K562 (cell line): ENCODE results near the gene MRPL11. TPM values are rescaled to one million over a fixed set of nuclear protein-coding genes. Genes with fewer than 3 reads are reported as not detected.

Source experiments
- ATAC-seq: fragments of 200-7000 bp; cut with Tn5 transposase; 3 replicates; pipeline ENCODE4 v1.9.1; 2020; ENCODE audit warnings: moderate library complexity
- BruUV-seq: library from RNA; stranded (reverse); fragments of 400-500 nt; replicated peaks from 2 replicates; lab custom pipeline; 2021; lab: Mats Ljungman, UMichigan
- CTCF ChIA-PET: fragments of 300-600 bp; formaldehyde crosslinking; extraction: SDS; loops from one replicate; lab custom pipeline; 2021; ENCODE audit warnings: low intra/inter-chr PET ratio; lab: Yijun Ruan, JAX
- POLR2A ChIA-PET: fragments of 300-600, 350-650 bp; sonication (Branson Sonifier 250); formaldehyde crosslinking; extraction: SDS; loops from one replicate; lab custom pipeline; 2021; ENCODE audit warnings: antibody characterized with exemption, inconsistent platforms; lab: Yijun Ruan, JAX
- DNase-seq, 4 experiments: peaks; one replicate each; pipeline versions ENCODE4 v3.0.0 to v3.0.0-alpha.2; 2011 to 2018; ENCODE audit warnings: low spot score in 3 of 4, mixed read lengths in 3 of 4; ENCODE audit errors: extremely low read depth in 1 of 4
- FAIRE-seq: peaks from 2 replicates; lab custom pipeline; 2011; peaks lifted over from hg19 to GRCh38; lab: Jason Lieb, UNC
- H2AFZ ChIP-seq: 2 replicates; pipeline ENCODE4 v1.6.0; 2011; ENCODE audit warnings: low read depth, low read length, control low read depth, inconsistent platforms
- H3K27ac ChIP-seq: fragments of 200-600 bp; 3 replicates; pipeline ENCODE4 v1.8.0; 2011; ENCODE audit warnings: low read depth, mild to moderate bottlenecking, control low read depth, inconsistent platforms, low read length, moderate library complexity, mixed read lengths; ENCODE audit errors: extremely low read depth
- H3K27me3 ChIP-seq, 2 experiments: fragments of 300-600 bp in 1 of 2; 2 replicates in 1 of 2; 3 replicates in 1 of 2; pipeline versions ENCODE4 v1.6.0 to v1.8.0; 2011; ENCODE audit warnings: inconsistent platforms in 2 of 2, low read length in 2 of 2, mild to moderate bottlenecking in 1 of 2, mixed read lengths in 1 of 2, moderate library complexity in 1 of 2; ENCODE audit not compliant: control insufficient read depth in 2 of 2, insufficient read depth in 2 of 2
- H3K36me3 ChIP-seq: fragments of 300-600 bp; 3 replicates; pipeline ENCODE4 v1.8.0; 2011; ENCODE audit warnings: mild to moderate bottlenecking, low read length, inconsistent platforms; ENCODE audit not compliant: control insufficient read depth, insufficient read depth
- H3K4me1 ChIP-seq, 2 experiments: fragments of 200-600 bp in 1 of 2; replicated peaks in 1 of 2; 2 replicates in 1 of 2; 3 replicates in 1 of 2; pipeline versions ENCODE4 v1.5.1 to v1.8.0; 2011; ENCODE audit warnings: inconsistent platforms in 2 of 2, low read length in 2 of 2, mild to moderate bottlenecking in 1 of 2, mixed read lengths in 1 of 2, moderate library complexity in 1 of 2; ENCODE audit not compliant: control insufficient read depth in 2 of 2, insufficient read depth in 2 of 2
- H3K4me2 ChIP-seq: 2 replicates; pipeline ENCODE4 v1.6.1; 2011; ENCODE audit warnings: low read length, control low read depth, inconsistent platforms, mixed read lengths; ENCODE audit not compliant: insufficient read depth
- H3K4me3 ChIP-seq: fragments of 200-600 bp; sonication (generic), shearing (Covaris generic); 2 replicates; pipeline ENCODE4 v1.5.1; 2016; ENCODE audit warnings: control low read depth, inconsistent platforms
- H3K79me2 ChIP-seq: fragments of 200-600 bp; 3 replicates; pipeline ENCODE4 v1.8.0; 2011; ENCODE audit warnings: low read length, inconsistent platforms; ENCODE audit not compliant: control insufficient read depth, insufficient read depth
- H3K9ac ChIP-seq, 2 experiments: 2 replicates each; pipeline versions ENCODE4 v1.6.0 to v1.6.1; 2011; ENCODE audit warnings: low read depth in 2 of 2, low read length in 2 of 2, control low read depth in 1 of 2, inconsistent platforms in 1 of 2, mild to moderate bottlenecking in 1 of 2, mixed read lengths in 1 of 2; ENCODE audit not compliant: insufficient read depth in 1 of 2
- H3K9me1 ChIP-seq: one replicate; pipeline ENCODE4 v1.6.0; 2011; ENCODE audit warnings: inconsistent platforms, mild to moderate bottlenecking, low read length, moderate library complexity; ENCODE audit not compliant: control insufficient read depth, insufficient read depth
- H3K9me3 ChIP-seq: replicated peaks from 2 replicates; pipeline ENCODE4 v1.5.1; 2011; ENCODE audit warnings: low read depth, low read length, inconsistent platforms; ENCODE audit not compliant: control insufficient read depth, insufficient read depth
- H4K20me1 ChIP-seq: replicated peaks from 2 replicates; pipeline ENCODE4 v1.6.1; 2011; ENCODE audit warnings: low read length, inconsistent platforms, mixed read lengths; ENCODE audit not compliant: control insufficient read depth, insufficient read depth
- MYC ChIP-seq, 2 experiments: fragments of 250-450 bp in 1 of 2; sonication (Bioruptor Pico) in 1 of 2; IDR thresholded peaks; 2 replicates each; pipeline versions ENCODE4 v1.5.1 to v1.6.1; 2012 to 2021; ENCODE audit warnings: low read depth in 2 of 2, borderline replicate concordance in 1 of 2, improper control_type of control experiment in 1 of 2, low read length in 1 of 2, mild to moderate bottlenecking in 1 of 2, moderate library complexity in 1 of 2
- NCOA1 ChIP-seq: fragments of 450-650 bp; IDR thresholded peaks from 2 replicates; pipeline ENCODE4 v1.6.1; 2016; ENCODE audit warnings: low read depth
- NCOA4 ChIP-seq: fragments of 450-650 bp; IDR thresholded peaks from 2 replicates; pipeline ENCODE4 v1.6.1; 2018; ENCODE audit warnings: mild to moderate bottlenecking; ENCODE audit not compliant: partially characterized antibody
- SPI1 ChIP-seq: IDR thresholded peaks from 2 replicates; pipeline ENCODE4 v1.6.1; 2011; ENCODE audit warnings: low read depth, low read length, control low read depth, borderline replicate concordance
- SREBF2 ChIP-seq: sonication (generic); formaldehyde crosslinking; IDR thresholded peaks from 2 replicates; pipeline ENCODE4 v1.4.0; 2020; ENCODE audit warnings: mild to moderate bottlenecking, missing genetic modification reagents
- ZFP36 ChIP-seq: fragments of 150-350 bp; IDR thresholded peaks from 2 replicates; pipeline ENCODE4 v1.6.1; 2018; ENCODE audit warnings: low read length, low read depth; ENCODE audit not compliant: partially characterized antibody
- ZNF518B ChIP-seq: fragments of 250-450 bp; sonication (Bioruptor Pico); IDR thresholded peaks from 2 replicates; pipeline ENCODE4 v1.5.0; 2021; ENCODE audit warnings: mild to moderate bottlenecking, moderate library complexity
- WGBS: fragments of 100-300 bp; shearing (Covaris generic); methylation state at CpG from one replicate; pipeline ENCODE4 v1.1.6; 2016; ENCODE audit warnings: low coverage, mixed read lengths; ENCODE audit not compliant: insufficient coverage; ENCODE audit errors: missing lambda C conversion rate; 5-methylcytosine and 5-hydroxymethylcytosine counted together
- in situ Hi-C: fragments of 300-500 bp; cut with MboI; formaldehyde crosslinking; loops from 4 replicates; pipeline ENCODE4 v1.15.0; 2018; ENCODE audit warnings: inconsistent platforms, mixed read lengths
- intact Hi-C: fragments of 100-400 bp; cut with micrococcal nuclease; formaldehyde crosslinking; loops from 2 replicates; pipeline ENCODE4 v1.14.2; 2022
- polyA plus RNA-seq, 8 experiments: library from polyadenylated mRNA; depleted of rRNA in 4 of 8; stranded (reverse) in 5 of 8; unstranded in 3 of 8; fragments of >200 nt; fragmentation: Nextera tagmentation in 2 of 8; fragmentation: Illumina TruSeq in 1 of 8; extraction: Ambion mirVana in 2 of 8; extraction: Trizol in 1 of 8; gene quantifications; 2 replicates each; pipeline versions ENCODE4 v1.2.1 to v1.2.3, GENCODE V29; 2011 to 2014; ENCODE audit warnings: inconsistent platforms in 1 of 8, missing spikeins in 1 of 8
- total RNA-seq, 7 experiments: library from RNA; depleted of rRNA in 6 of 7; stranded (reverse); fragments of >200 nt in 6 of 7; fragmentation: Illumina TruSeq in 2 of 7; extraction: Trizol in 2 of 7; gene quantifications; 2 replicates each; pipeline versions ENCODE4 v1.2.1 to v1.2.3, GENCODE V29; 2011 to 2021; ENCODE audit warnings: low replicate concordance in 1 of 7
- TF ChIP-seq, protein P1 (sequence below), 2 experiments: fragments of 250-450 bp in 1 of 2; fragments of 450-650 bp in 1 of 2; sonication (Bioruptor Pico) in 1 of 2; IDR thresholded peaks; 2 replicates each; pipeline versions ENCODE4 v1.6.1 to v1.8.0; 2016 to 2021; ENCODE audit warnings: mild to moderate bottlenecking in 2 of 2, moderate library complexity in 2 of 2, missing compliant biosample characterization in 1 of 2, missing genetic modification characterization in 1 of 2

The MRPL11 gene
- total and polyA plus RNA-seq, 9 of the 15 experiments (the other 6 are each of a cell fraction or from before 2014, with no cell fraction given) = 33.0 to 173 (median 91.9) TPM

DNA sequence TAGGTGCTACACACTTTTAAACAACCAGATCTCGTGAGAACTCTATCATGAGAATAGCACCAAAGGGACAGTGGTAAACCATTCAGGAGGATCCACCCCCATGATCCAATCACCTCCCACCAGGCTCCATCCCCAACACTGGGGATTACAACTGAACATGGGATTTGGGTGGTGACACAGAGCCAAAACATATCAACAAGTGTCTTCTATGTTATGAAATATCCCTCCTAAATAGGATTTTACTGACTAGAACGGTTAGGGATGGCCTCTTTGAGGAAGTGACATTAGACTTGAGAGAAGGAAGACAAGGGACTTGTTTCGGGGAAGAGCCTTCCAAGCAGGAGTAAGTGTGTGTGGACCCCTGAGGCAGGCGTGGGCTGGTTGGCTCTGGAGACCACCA is 11.9 kb upstream of the MRPL11 start (continued):
- TF ChIP-seq, protein P1, sequence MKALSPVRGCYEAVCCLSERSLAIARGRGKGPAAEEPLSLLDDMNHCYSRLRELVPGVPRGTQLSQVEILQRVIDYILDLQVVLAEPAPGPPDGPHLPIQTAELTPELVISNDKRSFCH (CRISPR knock-in tag; IDR thresholded peaks at IDR 0.05) = no peak
- TF ChIP-seq, protein P1 (tag; IDR thresholded peaks at IDR 0.05) = no peak
- no peak for TF ChIP-seq NCOA1
- no peak for TF ChIP-seq ZNF518B (CRISPR knock-in tag)
- no peak for TF ChIP-seq ZFP36
- TF ChIP-seq SREBF2 (CRISPR knock-in tag) = no peak
- TF ChIP-seq NCOA4 = no peak

GRCh38 chr11:66448523-66448922 is 9.9 kb upstream of the MRPL11 start:
- FAIRE-seq (no peak), ATAC-seq (no peak), DNase-seq (no peak)
- H3K79me2 ChIP-seq = no peaks in the 10 kb centered on the region
- H3K4me2 ChIP-seq = no peak overlapping the region
- in situ Hi-C loops = no loop called here
- peaks cover 13 to 23% of the 10 kb centered on the region in 2 experiments; a peak in 4 of 5 replicates for H3K27me3 ChIP-seq
- H2AFZ ChIP-seq = no peak overlapping the region
- no peaks in the 10 kb centered on the region for H3K36me3 ChIP-seq
- 0 out of 2 replicates have a peak, but pooled peaks cover 4% of the 10 kb centered on the region for H3K9me3 ChIP-seq
- no peak overlapping the region for H3K27ac ChIP-seq
- no peaks in the 10 kb centered on the region for H3K4me1 ChIP-seq
- 1% methylated on average over 4 of the region's 4 CpGs for WGBS
- ChIA-PET POLR2A (no interaction called here), CTCF (interaction anchor here (0.7 kb wide), 1 partner anchor 40 kb away, joined by 3 read pairs; no protein-coding TSS in a partner anchor)
- no peaks in the 10 kb centered on the region for H4K20me1 ChIP-seq
- TF ChIP-seq MYC (IDR thresholded peaks at IDR 0.05; ENCODE audit: low read depth, low read length) (no peak), MYC (CRISPR knock-in tag; IDR thresholded peaks at IDR 0.05; ENCODE audit: borderline replicate concordance, low read depth) (no peak), SPI1 (peak; percentile 58; the same call in 1 of the 2 replicates)
- H3K4me3 ChIP-seq = no peak overlapping the region
- intact Hi-C loops = no loop called here
- H3K9ac ChIP-seq = no peak overlapping the region
- H3K9me1 ChIP-seq = no peaks in the 10 kb centered on the region
- no TSS peak for BruUV-seq
